Trophoblast cell (in vitro differentiated cells and primary cell): Measurements from ENCODE around the gene RBM28.

Source experiments
- DNase-seq, 2 donors: peaks; one replicate each; pipeline ENCODE4 v3.0.0-alpha.2; 2016
- H2AFZ ChIP-seq: 2 replicates; pipeline ENCODE4 v1.6.1; 2013; ENCODE audit warnings: low read length, moderate library complexity, mild to moderate bottlenecking; ENCODE audit not compliant: insufficient read depth, poor library complexity
- H2AK5ac ChIP-seq: 2 replicates; pipeline ENCODE4 v1.6.1; 2013; ENCODE audit warnings: mild to moderate bottlenecking, low read length
- H2BK120ac ChIP-seq: 2 replicates; pipeline ENCODE4 v1.6.1; 2013; ENCODE audit warnings: low read length, mild to moderate bottlenecking, moderate library complexity; ENCODE audit not compliant: insufficient read depth, poor library complexity
- H2BK12ac ChIP-seq: 2 replicates; pipeline ENCODE4 v1.6.1; 2013; ENCODE audit warnings: mild to moderate bottlenecking, low read length, moderate library complexity
- H2BK5ac ChIP-seq: 2 replicates; pipeline ENCODE4 v1.6.1; 2013; ENCODE audit warnings: low read length, low read depth, moderate library complexity, mild to moderate bottlenecking; ENCODE audit not compliant: poor library complexity
- H3K14ac ChIP-seq: 2 replicates; pipeline ENCODE4 v1.6.1; 2013; ENCODE audit warnings: mild to moderate bottlenecking, low read length
- H3K18ac ChIP-seq: 2 replicates; pipeline ENCODE4 v1.6.1; 2013; ENCODE audit warnings: mild to moderate bottlenecking, low read length
- H3K23ac ChIP-seq: 2 replicates; pipeline ENCODE4 v1.6.1; 2013; ENCODE audit warnings: low read length
- H3K27ac ChIP-seq: 2 replicates; pipeline ENCODE4 v1.5.1; 2013; ENCODE audit warnings: low read depth, mild to moderate bottlenecking, inconsistent platforms, low read length, moderate library complexity
- H3K27me3 ChIP-seq: 2 replicates; pipeline ENCODE4 v1.6.1; 2013; ENCODE audit warnings: inconsistent platforms, mild to moderate bottlenecking, low read length, moderate library complexity; ENCODE audit not compliant: insufficient read depth
- H3K36me3 ChIP-seq, 2 experiments: 1 replicate in 1 of 2; 2 replicates in 1 of 2; pipeline ENCODE4 v1.6.1; 2013; ENCODE audit warnings: low read length in 2 of 2, mild to moderate bottlenecking in 2 of 2, moderate library complexity in 1 of 2; ENCODE audit not compliant: insufficient read depth in 2 of 2, control insufficient read depth in 1 of 2
- H3K4ac ChIP-seq: 2 replicates; pipeline ENCODE4 v1.6.1; 2013; ENCODE audit warnings: low read depth, mild to moderate bottlenecking, low read length, moderate library complexity
- H3K4me1 ChIP-seq, 2 experiments: 1 replicate in 1 of 2; 2 replicates in 1 of 2; pipeline ENCODE4 v1.6.1; 2013; ENCODE audit warnings: low read length in 2 of 2, mild to moderate bottlenecking in 2 of 2, moderate library complexity in 1 of 2; ENCODE audit not compliant: insufficient read depth in 2 of 2, control insufficient read depth in 1 of 2
- H3K4me2 ChIP-seq: 2 replicates; pipeline ENCODE4 v1.6.1; 2013; ENCODE audit warnings: inconsistent platforms, mild to moderate bottlenecking, low read length, moderate library complexity
- H3K4me3 ChIP-seq: 2 replicates; pipeline ENCODE4 v1.5.1; 2013; ENCODE audit warnings: mild to moderate bottlenecking, low read depth, low read length, inconsistent platforms
- H3K79me1 ChIP-seq: one replicate; pipeline ENCODE4 v1.6.1; 2013; ENCODE audit warnings: low read length
- H3K79me2 ChIP-seq: 2 replicates; pipeline ENCODE4 v1.6.1; 2013; ENCODE audit warnings: low read length, mild to moderate bottlenecking; ENCODE audit not compliant: control insufficient read depth, insufficient read depth, poor library complexity
- H3K9ac ChIP-seq: 2 replicates; pipeline ENCODE4 v1.6.1; 2013; ENCODE audit warnings: mild to moderate bottlenecking, low read length
- H3K9me3 ChIP-seq: 2 replicates; pipeline ENCODE4 v1.6.1; 2013; ENCODE audit warnings: low read depth, mild to moderate bottlenecking, control low read depth, inconsistent platforms, low read length; ENCODE audit not compliant: insufficient read depth
- H4K12ac ChIP-seq: 2 replicates; pipeline ENCODE4 v1.6.1; 2013; ENCODE audit warnings: low read depth, mild to moderate bottlenecking, low read length, moderate library complexity
- H4K8ac ChIP-seq: 2 replicates; pipeline ENCODE4 v1.6.1; 2013; ENCODE audit warnings: low read depth, mild to moderate bottlenecking, low read length, moderate library complexity
- H4K91ac ChIP-seq: one replicate; pipeline ENCODE4 v1.6.1; 2013; ENCODE audit warnings: low read depth, mild to moderate bottlenecking, low read length, moderate library complexity
- WGBS: extraction: QIAGEN DNeasy Blood & Tissue Kit; methylation state at CpG from one replicate; pipeline ENCODE4 v1.1.7; 2013; ENCODE audit warnings: missing lambda C conversion rate; ENCODE audit not compliant: insufficient read length, insufficient coverage; ENCODE audit errors: extremely low coverage; 5-methylcytosine and 5-hydroxymethylcytosine counted together

The RBM28 gene

GRCh38 chr7:128268233-128268632, 75.5 kb downstream of the RBM28 start:
- Histone ChIP-seq H3K14ac (no peak overlapping the region), H2BK12ac (no peak overlapping the region), H2AFZ (no peak overlapping the region), H4K91ac (no peak overlapping the region), H3K4me2 (no peak overlapping the region), H3K79me2 (no peaks in the 10 kb centered on the region), H2BK120ac (no peak overlapping the region), H4K8ac (no peak overlapping the region), H3K9me3 (peaks cover 2% of the 10 kb centered on the region), H3K4ac (no peak overlapping the region), H3K9ac (no peak overlapping the region), H3K79me1 (peaks cover 3% of the 10 kb centered on the region), H3K4me3 (no peak overlapping the region), H3K27me3 (no peaks in the 10 kb centered on the region), H2BK5ac (no peak overlapping the region), H3K27ac (no peak overlapping the region), H3K23ac (no peak overlapping the region), H2AK5ac (no peak overlapping the region), H3K4me1 (peaks cover 8 to 13% of the 10 kb centered on the region in 2 experiments), H3K36me3 (no peaks in the 10 kb centered on the region), H3K18ac (no peak overlapping the region), H4K12ac (no peak overlapping the region)
- no CpG with 5 or more reads among the region's 2 CpGs for WGBS
- DNase-seq, result no peak

- Histone ChIP-seq H3K14ac (no peak overlapping the region), H3K18ac (no peak overlapping the region), H3K36me3 (no peaks in the 10 kb centered on the region), H2BK5ac (no peak overlapping the region), H4K12ac (no peak overlapping the region), H4K91ac (peak overlapping the region; percentile 58), H2BK12ac (no peak overlapping the region), H3K79me1 (peaks cover 3% of the 10 kb centered on the region), H3K4me1 (peaks cover 8 to 13% of the 10 kb centered on the region in 2 experiments), H3K23ac (no peak overlapping the region), H3K4me3 (no peak overlapping the region), H2BK120ac (no peak overlapping the region), H4K8ac (no peak overlapping the region), H3K9ac (no peak overlapping the region), H2AK5ac (no peak overlapping the region), H2AFZ (peak overlapping the region; percentile 8), H3K79me2 (no peaks in the 10 kb centered on the region), H3K27me3 (no peaks in the 10 kb centered on the region), H3K27ac (no peak overlapping the region), H3K4ac (no peak overlapping the region), H3K9me3 (peaks cover 2% of the 10 kb centered on the region), H3K4me2 (peak overlapping the region; percentile 34)
- no CpG with 5 or more reads among the region's 4 CpGs for WGBS
- DNase-seq, result no peak
Observed at GRCh38 chr7:128267595-128267924, 76.1 kb downstream of the RBM28 start.

- H3K4me2 ChIP-seq, result peak overlapping the region; percentile 34
- peak overlapping the region; percentile 8 for H2BK120ac ChIP-seq
- DNase-seq, result peak in 1 of 2 donors; percentile 27
- H3K14ac ChIP-seq, result no peak overlapping the region
- H3K9me3 ChIP-seq, result no peaks in the 10 kb centered on the region
- H4K91ac ChIP-seq, result peak overlapping the region; percentile 58
- peak overlapping the region; percentile 8 for H3K18ac ChIP-seq
- no peak overlapping the region for H3K23ac ChIP-seq
- no peaks in the 10 kb centered on the region for H3K27me3 ChIP-seq
- H3K36me3 ChIP-seq, result no peaks in the 10 kb centered on the region
- no peak overlapping the region for H3K4me3 ChIP-seq
- H3K79me2 ChIP-seq, result no peaks in the 10 kb centered on the region
- peak overlapping the region; percentile 24 for H4K8ac ChIP-seq
- peaks cover 3% of the 10 kb centered on the region for H3K79me1 ChIP-seq
- no peak overlapping the region for H3K4ac ChIP-seq
- H2BK5ac ChIP-seq, result no peak overlapping the region
- H3K4me1 ChIP-seq, result peaks cover 8 to 13% of the 10 kb centered on the region in 2 experiments
- no CpG with 5 or more reads among the region's 16 CpGs for WGBS
- H3K27ac ChIP-seq, result no peak overlapping the region
- H4K12ac ChIP-seq, result no peak overlapping the region
- no peak overlapping the region for H2AK5ac ChIP-seq
- H2AFZ ChIP-seq, result peak overlapping the region; percentile 8
- H2BK12ac ChIP-seq, result no peak overlapping the region
- no peak overlapping the region for H3K9ac ChIP-seq
Observed at GRCh38 chr7:128266883-128267594, 76.7 kb downstream of the RBM28 start.

GRCh38 chr7:128266529-128266882, 77.2 kb downstream of the RBM28 start:
- WGBS, result no CpG with 5 or more reads among the region's 1 CpG
- peaks cover 3% of the 10 kb centered on the region for H3K79me1 ChIP-seq
- no peak overlapping the region for H3K14ac ChIP-seq
- no peak overlapping the region for H2BK12ac ChIP-seq
- no peak overlapping the region for H3K27ac ChIP-seq
- H4K8ac ChIP-seq, result no peak overlapping the region
- no peak overlapping the region for H2BK5ac ChIP-seq
- no peak overlapping the region for H3K4ac ChIP-seq
- no peak overlapping the region for H3K4me3 ChIP-seq
- no peak overlapping the region for H3K9ac ChIP-seq
- no peak overlapping the region for H3K4me2 ChIP-seq
- H3K79me2 ChIP-seq, result no peaks in the 10 kb centered on the region
- H3K36me3 ChIP-seq, result no peaks in the 10 kb centered on the region
- H3K4me1 ChIP-seq, result peaks cover 8 to 13% of the 10 kb centered on the region in 2 experiments
- no peak overlapping the region for H3K23ac ChIP-seq
- H2AFZ ChIP-seq, result no peak overlapping the region
- H2AK5ac ChIP-seq, result no peak overlapping the region
- no peak overlapping the region for H3K18ac ChIP-seq
- no peaks in the 10 kb centered on the region for H3K9me3 ChIP-seq
- no peak overlapping the region for H4K12ac ChIP-seq
- H3K27me3 ChIP-seq, result no peaks in the 10 kb centered on the region
- no peak overlapping the region for H2BK120ac ChIP-seq
- no peak for DNase-seq
- H4K91ac ChIP-seq, result no peak overlapping the region
